Lower leg skin (tissue), 3 donors: ENCODE results near the gene ZKSCAN5.

Experiments
- POLR2A ChIP-seq, 2 donors: fragments of 450-650 bp; IDR thresholded peaks; one replicate each; pipeline ENCODE4 v1.6.1; 2016 to 2017; ENCODE audit warnings: antibody characterized with exemption in 2 of 2, mild to moderate bottlenecking in 1 of 2, moderate library complexity in 1 of 2
- TF ChIP-seq, protein P1 (sequence below), 3 donors: fragments of 450-650 bp; IDR thresholded peaks; one replicate each; pipeline ENCODE4 v1.5.1; 2016; ENCODE audit warnings: antibody characterized with exemption in 3 of 3, mild to moderate bottlenecking in 3 of 3, moderate library complexity in 2 of 3

GRCh38 chr7:99478464-99479440, 25.7 kb upstream of the ZKSCAN5 start:
- TF ChIP-seq, protein P1, sequence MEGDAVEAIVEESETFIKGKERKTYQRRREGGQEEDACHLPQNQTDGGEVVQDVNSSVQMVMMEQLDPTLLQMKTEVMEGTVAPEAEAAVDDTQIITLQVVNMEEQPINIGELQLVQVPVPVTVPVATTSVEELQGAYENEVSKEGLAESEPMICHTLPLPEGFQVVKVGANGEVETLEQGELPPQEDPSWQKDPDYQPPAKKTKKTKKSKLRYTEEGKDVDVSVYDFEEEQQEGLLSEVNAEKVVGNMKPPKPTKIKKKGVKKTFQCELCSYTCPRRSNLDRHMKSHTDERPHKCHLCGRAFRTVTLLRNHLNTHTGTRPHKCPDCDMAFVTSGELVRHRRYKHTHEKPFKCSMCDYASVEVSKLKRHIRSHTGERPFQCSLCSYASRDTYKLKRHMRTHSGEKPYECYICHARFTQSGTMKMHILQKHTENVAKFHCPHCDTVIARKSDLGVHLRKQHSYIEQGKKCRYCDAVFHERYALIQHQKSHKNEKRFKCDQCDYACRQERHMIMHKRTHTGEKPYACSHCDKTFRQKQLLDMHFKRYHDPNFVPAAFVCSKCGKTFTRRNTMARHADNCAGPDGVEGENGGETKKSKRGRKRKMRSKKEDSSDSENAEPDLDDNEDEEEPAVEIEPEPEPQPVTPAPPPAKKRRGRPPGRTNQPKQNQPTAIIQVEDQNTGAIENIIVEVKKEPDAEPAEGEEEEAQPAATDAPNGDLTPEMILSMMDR (IDR thresholded peaks at IDR 0.05), result no peak
- TF ChIP-seq POLR2A (IDR thresholded peaks at IDR 0.05), result no peak
